Body of pancreas (tissue), 4 donors: ENCODE data around the gene N4BP2L1.

ENCODE experiments used
- POLR2A ChIP-seq, 3 donors: fragments of 450-650 bp; IDR thresholded peaks; one replicate each; pipeline ENCODE4 v1.6.1; 2016; ENCODE audit warnings: antibody characterized with exemption in 3 of 3, mild to moderate bottlenecking in 2 of 3
- TF ChIP-seq, protein P1 (sequence below), 7 experiments: fragments of 450-650 bp in 4 of 7; fragments of 200-600 bp in 3 of 7; sonication (generic) in 3 of 7; IDR thresholded peaks; one replicate each; pipeline ENCODE4 v1.5.1; 2016 to 2019; ENCODE audit warnings: antibody characterized with exemption in 7 of 7

DNA sequence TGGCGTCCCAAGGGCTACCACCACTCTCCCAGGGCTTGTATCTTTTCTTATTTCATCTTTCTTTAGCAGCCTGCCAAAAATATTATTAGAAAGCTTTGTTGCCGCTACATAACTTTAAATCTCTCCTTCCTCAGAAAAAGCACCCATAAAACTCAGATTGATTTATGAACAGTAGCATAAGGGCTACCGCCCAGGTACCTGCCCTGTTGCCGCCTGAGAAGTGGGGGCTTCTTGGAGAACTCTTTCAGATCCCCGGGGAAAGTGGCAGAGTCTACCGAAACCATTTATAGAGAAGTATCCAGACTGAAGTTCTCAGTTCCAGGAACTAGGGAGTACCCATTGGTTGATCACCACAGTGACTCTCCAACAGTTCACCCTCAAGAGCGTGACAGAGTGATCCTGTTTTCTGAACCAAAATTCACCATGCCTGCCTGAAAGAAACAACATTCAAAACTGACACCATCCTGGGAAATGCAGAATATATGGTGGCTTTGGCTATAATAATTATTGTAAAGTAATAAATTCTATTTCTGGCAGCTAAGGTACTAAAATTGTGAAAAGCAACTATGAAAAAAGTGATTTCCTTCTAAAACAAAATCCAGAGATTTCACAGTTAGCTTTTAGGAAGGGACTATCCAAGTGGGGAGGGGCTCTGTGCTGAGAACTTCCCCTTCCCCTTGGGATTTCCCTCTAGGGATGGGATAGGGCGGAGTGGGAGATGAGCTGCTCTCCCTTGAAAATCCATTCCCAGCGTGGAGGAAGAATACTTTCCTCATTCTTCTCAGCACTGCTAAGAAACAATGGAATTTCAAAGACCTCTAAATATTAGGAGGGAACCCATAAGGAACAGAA, 877 bp upstream of the N4BP2L1 start:
- TF ChIP-seq POLR2A (IDR thresholded peaks at IDR 0.05) = no peak
- TF ChIP-seq, protein P1, sequence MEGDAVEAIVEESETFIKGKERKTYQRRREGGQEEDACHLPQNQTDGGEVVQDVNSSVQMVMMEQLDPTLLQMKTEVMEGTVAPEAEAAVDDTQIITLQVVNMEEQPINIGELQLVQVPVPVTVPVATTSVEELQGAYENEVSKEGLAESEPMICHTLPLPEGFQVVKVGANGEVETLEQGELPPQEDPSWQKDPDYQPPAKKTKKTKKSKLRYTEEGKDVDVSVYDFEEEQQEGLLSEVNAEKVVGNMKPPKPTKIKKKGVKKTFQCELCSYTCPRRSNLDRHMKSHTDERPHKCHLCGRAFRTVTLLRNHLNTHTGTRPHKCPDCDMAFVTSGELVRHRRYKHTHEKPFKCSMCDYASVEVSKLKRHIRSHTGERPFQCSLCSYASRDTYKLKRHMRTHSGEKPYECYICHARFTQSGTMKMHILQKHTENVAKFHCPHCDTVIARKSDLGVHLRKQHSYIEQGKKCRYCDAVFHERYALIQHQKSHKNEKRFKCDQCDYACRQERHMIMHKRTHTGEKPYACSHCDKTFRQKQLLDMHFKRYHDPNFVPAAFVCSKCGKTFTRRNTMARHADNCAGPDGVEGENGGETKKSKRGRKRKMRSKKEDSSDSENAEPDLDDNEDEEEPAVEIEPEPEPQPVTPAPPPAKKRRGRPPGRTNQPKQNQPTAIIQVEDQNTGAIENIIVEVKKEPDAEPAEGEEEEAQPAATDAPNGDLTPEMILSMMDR (IDR thresholded peaks at IDR 0.05) = no peak
